SK-N-SH (cell line): Measurements from ENCODE around the gene RCAN2. TPM values are rescaled to one million over a fixed set of nuclear protein-coding genes. Genes with fewer than 3 reads are reported as not detected.

ENCODE experiments used
- CTCF ChIA-PET: fragments of 300-600, 350-600 bp; formaldehyde crosslinking; extraction: SDS; loops from one replicate; lab custom pipeline; 2021; lab: Yijun Ruan, JAX
- POLR2A ChIA-PET: fragments of 350-600 bp; sonication (Branson Sonifier 250); formaldehyde crosslinking; extraction: SDS; loops from one replicate; lab custom pipeline; 2020; ENCODE audit warnings: antibody characterized with exemption, inconsistent platforms; lab: Yijun Ruan, JAX
- DNase-seq: peaks from one replicate; pipeline ENCODE4 v3.0.0; 2012
- H2AFZ ChIP-seq: fragments of 200-600 bp; sonication (generic); 2 replicates; pipeline ENCODE4 v1.8.1; 2016; ENCODE audit warnings: antibody characterized with exemption, mild to moderate bottlenecking, low read depth
- H3F3A ChIP-seq: fragments of 200-600 bp; sonication (generic); replicated peaks from 2 replicates; pipeline ENCODE3; 2016; ENCODE audit warnings: antibody characterized with exemption, mild to moderate bottlenecking; ENCODE audit not compliant: insufficient read depth
- H3K27ac ChIP-seq, 2 experiments: fragments of 200-500 bp in 1 of 2; fragments of 200-600 bp in 1 of 2; sonication (Bioruptor generic) in 1 of 2; sonication (generic), shearing (Covaris generic) in 1 of 2; 2 replicates each; pipeline versions ENCODE4 v1.5.1 to v1.6.1; 2014 to 2016; ENCODE audit warnings: low read depth in 2 of 2, inconsistent platforms in 1 of 2, low read length in 1 of 2, mild to moderate bottlenecking in 1 of 2, mixed read lengths in 1 of 2
- H3K27me3 ChIP-seq: fragments of 200-600 bp; sonication (generic), shearing (Covaris generic); 2 replicates; pipeline ENCODE4 v1.6.1; 2016; ENCODE audit warnings: mixed run types; ENCODE audit not compliant: insufficient read depth
- H3K36me3 ChIP-seq, 2 experiments: fragments of 200-500 bp in 1 of 2; fragments of 200-600 bp in 1 of 2; sonication (Bioruptor generic) in 1 of 2; sonication (generic) in 1 of 2; replicated peaks in 1 of 2; 2 replicates each; pipeline versions ENCODE3 to v1.5.1; 2014 to 2016; ENCODE audit warnings: low read length in 1 of 2, mild to moderate bottlenecking in 1 of 2; ENCODE audit not compliant: insufficient read depth in 2 of 2, control insufficient read depth in 1 of 2
- H3K4me1 ChIP-seq, 2 experiments: fragments of 200-500 bp in 1 of 2; fragments of 200-600 bp in 1 of 2; sonication (Bioruptor generic) in 1 of 2; sonication (generic), shearing (Covaris generic) in 1 of 2; 2 replicates each; pipeline versions ENCODE4 v1.5.1 to v1.6.1; 2014 to 2016; ENCODE audit warnings: low read depth in 1 of 2, low read length in 1 of 2, mixed run types in 1 of 2; ENCODE audit not compliant: insufficient read depth in 2 of 2, control insufficient read depth in 1 of 2
- H3K4me2 ChIP-seq: fragments of 200-600 bp; sonication (generic), shearing (Covaris generic); 2 replicates; pipeline ENCODE4 v1.6.1; 2017; ENCODE audit warnings: mixed run types
- H3K4me3 ChIP-seq, 2 experiments: fragments of 200-500 bp in 1 of 2; fragments of 200-600 bp in 1 of 2; sonication (Bioruptor generic) in 1 of 2; sonication (generic), shearing (Covaris generic) in 1 of 2; 2 replicates each; pipeline versions ENCODE4 v1.5.1 to v1.8.1; 2014 to 2016; ENCODE audit warnings: low read depth in 2 of 2, inconsistent platforms in 1 of 2, low read length in 1 of 2, mild to moderate bottlenecking in 1 of 2, mixed read lengths in 1 of 2, moderate library complexity in 1 of 2
- H3K79me2 ChIP-seq: fragments of 200-600 bp; sonication (generic); 2 replicates; pipeline ENCODE4 v1.8.1; 2017; ENCODE audit warnings: mild to moderate bottlenecking; ENCODE audit not compliant: insufficient read depth
- H3K9ac ChIP-seq: fragments of 200-600 bp; sonication (generic); 2 replicates; pipeline ENCODE4 v1.6.1; 2017; ENCODE audit warnings: mixed run types
- H3K9me2 ChIP-seq: fragments of 200-600 bp; sonication (generic); 2 replicates; pipeline ENCODE4 v1.6.1; 2017; ENCODE audit warnings: mixed run types
- H3K9me3 ChIP-seq: fragments of 200-600 bp; sonication (generic); 2 replicates; pipeline ENCODE4 v1.6.1; 2017; ENCODE audit warnings: mixed run types, mild to moderate bottlenecking, moderate library complexity
- H4K20me1 ChIP-seq: fragments of 200-600 bp; sonication (generic); 2 replicates; pipeline ENCODE4 v1.6.1; 2017; ENCODE audit warnings: mild to moderate bottlenecking, mixed run types; ENCODE audit not compliant: insufficient read depth
- ELF1 ChIP-seq: IDR thresholded peaks from 2 replicates; pipeline ENCODE4 v1.4.0; 2012
- FOSL2 ChIP-seq: IDR thresholded peaks from 2 replicates; pipeline ENCODE4 v1.4.0; 2012; ENCODE audit warnings: low read depth, mild to moderate bottlenecking, moderate library complexity, borderline replicate concordance
- FOXM1 ChIP-seq: IDR thresholded peaks from 2 replicates; pipeline ENCODE4 v1.4.0; 2012; ENCODE audit warnings: low read depth, mild to moderate bottlenecking
- GABPA ChIP-seq: IDR thresholded peaks from 2 replicates; pipeline ENCODE4 v1.4.0; 2012; ENCODE audit warnings: low read depth, mild to moderate bottlenecking
- JUND ChIP-seq: IDR thresholded peaks from 2 replicates; pipeline ENCODE4 v1.4.0; 2012
- MXI1 ChIP-seq: IDR thresholded peaks from 2 replicates; pipeline ENCODE4 v1.6.1; 2012; ENCODE audit warnings: mild to moderate bottlenecking, low read depth, low read length, improper control_type of control experiment
- NRF1 ChIP-seq: IDR thresholded peaks from 2 replicates; pipeline ENCODE4 v1.6.1; 2012; ENCODE audit warnings: low read depth, mild to moderate bottlenecking, low read length
- POLR2AphosphoS5 ChIP-seq: IDR thresholded peaks from 2 replicates; pipeline ENCODE4 v1.6.1; 2012; ENCODE audit warnings: low read depth, low read length
- RAD21 ChIP-seq: IDR thresholded peaks from 2 replicates; pipeline ENCODE4 v1.6.1; 2012; ENCODE audit warnings: mild to moderate bottlenecking, low read length
- RCOR1 ChIP-seq: fragments of 150-350 bp; IDR thresholded peaks from 2 replicates; pipeline ENCODE4 v1.6.1; 2017; ENCODE audit warnings: antibody characterized with exemption, low read length
- SIN3A ChIP-seq: IDR thresholded peaks from 2 replicates; pipeline ENCODE4 v1.6.1; 2012; ENCODE audit warnings: low read depth, mild to moderate bottlenecking, low read length, moderate library complexity, borderline replicate concordance
- SMC3 ChIP-seq: IDR thresholded peaks from 2 replicates; pipeline ENCODE4 v1.6.1; 2012; ENCODE audit warnings: low read depth, low read length, improper control_type of control experiment
- TCF12 ChIP-seq: IDR thresholded peaks from 2 replicates; pipeline ENCODE4 v1.4.0; 2012
- YY1 ChIP-seq: IDR thresholded peaks from 2 replicates; pipeline ENCODE4 v1.4.0; 2012; ENCODE audit warnings: low read depth, mild to moderate bottlenecking
- WGBS: methylation state at CpG from one replicate; pipeline ENCODE4 v1.1.6; 2017; ENCODE audit warnings: low lambda C conversion rate; 5-methylcytosine and 5-hydroxymethylcytosine counted together
- polyA plus RNA-seq, 3 experiments: library from polyadenylated mRNA; depleted of rRNA; stranded (reverse); fragments of >200 nt; gene quantifications; 2 replicates each; pipeline ENCODE4 v1.2.3, GENCODE V29; 2012
- TF ChIP-seq, protein P1 (sequence below): fragments of 200-600 bp; sonication (generic); IDR thresholded peaks from 2 replicates; pipeline ENCODE4 v1.6.1; 2017; ENCODE audit warnings: antibody characterized with exemption, mild to moderate bottlenecking, moderate library complexity
- TF ChIP-seq, protein P2 (sequence below): fragments of 150-350 bp; IDR thresholded peaks from 2 replicates; pipeline ENCODE4 v1.6.1; 2016; ENCODE audit warnings: mild to moderate bottlenecking, low read depth, low read length
- TF ChIP-seq, protein P3 (sequence below): IDR thresholded peaks from 2 replicates; pipeline ENCODE4 v1.4.0; 2012; ENCODE audit warnings: low read depth, borderline replicate concordance
- TF ChIP-seq, protein P4 (sequence below): IDR thresholded peaks from 2 replicates; pipeline ENCODE4 v1.6.1; 2012; ENCODE audit warnings: mild to moderate bottlenecking, low read depth, low read length, moderate library complexity
- TF ChIP-seq, protein P5 (sequence below): IDR thresholded peaks from 2 replicates; pipeline ENCODE4 v1.4.0; 2012; ENCODE audit warnings: low read depth

Gene RCAN2
- polyA plus RNA-seq, 1 of the 3 experiments (the other 2 are of a cell fraction), result not detected

DNA sequence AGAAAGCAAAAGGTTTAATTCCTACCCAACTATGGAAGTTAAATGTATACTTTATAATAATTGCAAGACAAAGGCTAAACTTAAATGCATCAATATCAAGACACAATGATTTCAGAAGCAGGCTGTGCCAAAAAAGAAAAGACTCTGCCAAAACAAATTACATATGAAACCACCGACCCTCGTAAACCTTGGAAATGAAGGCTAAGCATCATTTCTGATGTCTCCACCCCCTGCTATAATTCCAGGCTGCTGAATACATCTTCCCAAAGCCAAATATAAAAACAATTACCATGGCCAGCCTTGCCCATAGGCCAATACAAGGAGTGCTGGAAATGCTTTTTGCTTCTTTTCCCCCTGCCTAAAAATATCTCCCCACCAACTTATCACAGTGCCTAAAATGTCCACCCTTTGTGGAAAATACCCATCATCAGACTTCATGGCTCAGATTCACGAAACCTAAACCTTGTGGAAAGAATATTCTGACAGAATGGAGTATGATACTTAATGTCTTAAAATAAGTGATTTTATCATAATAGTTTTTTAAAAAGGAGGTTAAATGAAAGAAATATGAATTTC is 37.4 kb downstream of the RCAN2 start:
- Histone ChIP-seq H3K9me3 (no peaks in the 10 kb centered on the region), H3K36me3 (no peaks in the 10 kb centered on the region), H3K27me3 (no peaks in the 10 kb centered on the region), H3K27ac (no peak overlapping the region), H4K20me1 (no peaks in the 10 kb centered on the region), H3K9ac (no peak overlapping the region), H3K4me3 (no peak overlapping the region), H3F3A (no peaks in the 10 kb centered on the region), H2AFZ (no peak overlapping the region), H3K4me1 (no peaks in the 10 kb centered on the region), H3K79me2 (no peaks in the 10 kb centered on the region), H3K4me2 (no peak overlapping the region), H3K9me2 (no peaks in the 10 kb centered on the region)
- 6% methylated on average over 3 of the region's 3 CpGs for WGBS
- TF ChIP-seq SIN3A (no peak), MXI1 (no peak), GABPA (no peak), NRF1 (no peak), FOXM1 (no peak), RCOR1 (no peak), POLR2AphosphoS5 (no peak), JUND (no peak), TCF12 (no peak), FOSL2 (no peak), SMC3 (no peak), YY1 (no peak), ELF1 (no peak), RAD21 (no peak)
- TF ChIP-seq, protein P1, sequence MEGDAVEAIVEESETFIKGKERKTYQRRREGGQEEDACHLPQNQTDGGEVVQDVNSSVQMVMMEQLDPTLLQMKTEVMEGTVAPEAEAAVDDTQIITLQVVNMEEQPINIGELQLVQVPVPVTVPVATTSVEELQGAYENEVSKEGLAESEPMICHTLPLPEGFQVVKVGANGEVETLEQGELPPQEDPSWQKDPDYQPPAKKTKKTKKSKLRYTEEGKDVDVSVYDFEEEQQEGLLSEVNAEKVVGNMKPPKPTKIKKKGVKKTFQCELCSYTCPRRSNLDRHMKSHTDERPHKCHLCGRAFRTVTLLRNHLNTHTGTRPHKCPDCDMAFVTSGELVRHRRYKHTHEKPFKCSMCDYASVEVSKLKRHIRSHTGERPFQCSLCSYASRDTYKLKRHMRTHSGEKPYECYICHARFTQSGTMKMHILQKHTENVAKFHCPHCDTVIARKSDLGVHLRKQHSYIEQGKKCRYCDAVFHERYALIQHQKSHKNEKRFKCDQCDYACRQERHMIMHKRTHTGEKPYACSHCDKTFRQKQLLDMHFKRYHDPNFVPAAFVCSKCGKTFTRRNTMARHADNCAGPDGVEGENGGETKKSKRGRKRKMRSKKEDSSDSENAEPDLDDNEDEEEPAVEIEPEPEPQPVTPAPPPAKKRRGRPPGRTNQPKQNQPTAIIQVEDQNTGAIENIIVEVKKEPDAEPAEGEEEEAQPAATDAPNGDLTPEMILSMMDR, result no peak
- TF ChIP-seq, protein P2, sequence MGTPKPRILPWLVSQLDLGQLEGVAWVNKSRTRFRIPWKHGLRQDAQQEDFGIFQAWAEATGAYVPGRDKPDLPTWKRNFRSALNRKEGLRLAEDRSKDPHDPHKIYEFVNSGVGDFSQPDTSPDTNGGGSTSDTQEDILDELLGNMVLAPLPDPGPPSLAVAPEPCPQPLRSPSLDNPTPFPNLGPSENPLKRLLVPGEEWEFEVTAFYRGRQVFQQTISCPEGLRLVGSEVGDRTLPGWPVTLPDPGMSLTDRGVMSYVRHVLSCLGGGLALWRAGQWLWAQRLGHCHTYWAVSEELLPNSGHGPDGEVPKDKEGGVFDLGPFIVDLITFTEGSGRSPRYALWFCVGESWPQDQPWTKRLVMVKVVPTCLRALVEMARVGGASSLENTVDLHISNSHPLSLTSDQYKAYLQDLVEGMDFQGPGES, result no peak
- TF ChIP-seq, protein P3, sequence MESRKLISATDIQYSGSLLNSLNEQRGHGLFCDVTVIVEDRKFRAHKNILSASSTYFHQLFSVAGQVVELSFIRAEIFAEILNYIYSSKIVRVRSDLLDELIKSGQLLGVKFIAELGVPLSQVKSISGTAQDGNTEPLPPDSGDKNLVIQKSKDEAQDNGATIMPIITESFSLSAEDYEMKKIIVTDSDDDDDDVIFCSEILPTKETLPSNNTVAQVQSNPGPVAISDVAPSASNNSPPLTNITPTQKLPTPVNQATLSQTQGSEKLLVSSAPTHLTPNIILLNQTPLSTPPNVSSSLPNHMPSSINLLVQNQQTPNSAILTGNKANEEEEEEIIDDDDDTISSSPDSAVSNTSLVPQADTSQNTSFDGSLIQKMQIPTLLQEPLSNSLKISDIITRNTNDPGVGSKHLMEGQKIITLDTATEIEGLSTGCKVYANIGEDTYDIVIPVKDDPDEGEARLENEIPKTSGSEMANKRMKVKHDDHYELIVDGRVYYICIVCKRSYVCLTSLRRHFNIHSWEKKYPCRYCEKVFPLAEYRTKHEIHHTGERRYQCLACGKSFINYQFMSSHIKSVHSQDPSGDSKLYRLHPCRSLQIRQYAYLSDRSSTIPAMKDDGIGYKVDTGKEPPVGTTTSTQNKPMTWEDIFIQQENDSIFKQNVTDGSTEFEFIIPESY, result no peak
- TF ChIP-seq, protein P4, sequence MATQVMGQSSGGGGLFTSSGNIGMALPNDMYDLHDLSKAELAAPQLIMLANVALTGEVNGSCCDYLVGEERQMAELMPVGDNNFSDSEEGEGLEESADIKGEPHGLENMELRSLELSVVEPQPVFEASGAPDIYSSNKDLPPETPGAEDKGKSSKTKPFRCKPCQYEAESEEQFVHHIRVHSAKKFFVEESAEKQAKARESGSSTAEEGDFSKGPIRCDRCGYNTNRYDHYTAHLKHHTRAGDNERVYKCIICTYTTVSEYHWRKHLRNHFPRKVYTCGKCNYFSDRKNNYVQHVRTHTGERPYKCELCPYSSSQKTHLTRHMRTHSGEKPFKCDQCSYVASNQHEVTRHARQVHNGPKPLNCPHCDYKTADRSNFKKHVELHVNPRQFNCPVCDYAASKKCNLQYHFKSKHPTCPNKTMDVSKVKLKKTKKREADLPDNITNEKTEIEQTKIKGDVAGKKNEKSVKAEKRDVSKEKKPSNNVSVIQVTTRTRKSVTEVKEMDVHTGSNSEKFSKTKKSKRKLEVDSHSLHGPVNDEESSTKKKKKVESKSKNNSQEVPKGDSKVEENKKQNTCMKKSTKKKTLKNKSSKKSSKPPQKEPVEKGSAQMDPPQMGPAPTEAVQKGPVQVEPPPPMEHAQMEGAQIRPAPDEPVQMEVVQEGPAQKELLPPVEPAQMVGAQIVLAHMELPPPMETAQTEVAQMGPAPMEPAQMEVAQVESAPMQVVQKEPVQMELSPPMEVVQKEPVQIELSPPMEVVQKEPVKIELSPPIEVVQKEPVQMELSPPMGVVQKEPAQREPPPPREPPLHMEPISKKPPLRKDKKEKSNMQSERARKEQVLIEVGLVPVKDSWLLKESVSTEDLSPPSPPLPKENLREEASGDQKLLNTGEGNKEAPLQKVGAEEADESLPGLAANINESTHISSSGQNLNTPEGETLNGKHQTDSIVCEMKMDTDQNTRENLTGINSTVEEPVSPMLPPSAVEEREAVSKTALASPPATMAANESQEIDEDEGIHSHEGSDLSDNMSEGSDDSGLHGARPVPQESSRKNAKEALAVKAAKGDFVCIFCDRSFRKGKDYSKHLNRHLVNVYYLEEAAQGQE, result no peak
- TF ChIP-seq, protein P5, sequence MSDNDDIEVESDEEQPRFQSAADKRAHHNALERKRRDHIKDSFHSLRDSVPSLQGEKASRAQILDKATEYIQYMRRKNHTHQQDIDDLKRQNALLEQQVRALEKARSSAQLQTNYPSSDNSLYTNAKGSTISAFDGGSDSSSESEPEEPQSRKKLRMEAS, result no peak
- CTCF ChIA-PET, result no interaction called here
- no peak for DNase-seq
- POLR2A ChIA-PET, result no interaction called here
